HG02759 (cell line): ENCODE measurements around the gene PIP5K1B.
"Not testable (repeated sequence)": the region's sequence is repeated elsewhere in the genome, so short reads cannot be mapped to it uniquely, and the experiment has no call there.

Experiments
- ATAC-seq: cut with Tn5 transposase; IDR thresholded peaks from one replicate; pipeline ENCODE4 v1.9.1; 2021; ENCODE audit warnings: mild to moderate bottlenecking, moderate library complexity; ENCODE audit not compliant: unreplicated experiment

Gene PIP5K1B

DNA sequence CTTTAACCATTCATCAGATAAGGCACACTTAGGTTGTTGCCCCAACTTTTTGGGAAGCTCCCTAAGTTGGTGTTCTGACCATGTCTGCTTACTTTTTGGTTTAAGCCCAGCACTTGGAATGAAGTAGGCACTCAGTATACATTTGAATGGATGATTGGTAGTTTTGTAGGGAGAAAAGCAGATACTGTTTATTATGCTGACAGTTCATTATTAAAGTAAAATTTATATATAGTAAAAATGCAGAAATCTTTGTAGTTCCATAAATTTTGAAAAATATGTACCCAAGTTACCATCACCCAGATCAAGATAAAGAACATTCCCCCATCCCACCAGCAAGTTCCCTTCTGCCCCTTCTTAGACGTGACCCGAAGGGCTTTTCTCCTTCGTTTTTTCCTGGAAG lies 273.5 kb downstream of the PIP5K1B start:
- ATAC-seq, result no peak

DNA sequence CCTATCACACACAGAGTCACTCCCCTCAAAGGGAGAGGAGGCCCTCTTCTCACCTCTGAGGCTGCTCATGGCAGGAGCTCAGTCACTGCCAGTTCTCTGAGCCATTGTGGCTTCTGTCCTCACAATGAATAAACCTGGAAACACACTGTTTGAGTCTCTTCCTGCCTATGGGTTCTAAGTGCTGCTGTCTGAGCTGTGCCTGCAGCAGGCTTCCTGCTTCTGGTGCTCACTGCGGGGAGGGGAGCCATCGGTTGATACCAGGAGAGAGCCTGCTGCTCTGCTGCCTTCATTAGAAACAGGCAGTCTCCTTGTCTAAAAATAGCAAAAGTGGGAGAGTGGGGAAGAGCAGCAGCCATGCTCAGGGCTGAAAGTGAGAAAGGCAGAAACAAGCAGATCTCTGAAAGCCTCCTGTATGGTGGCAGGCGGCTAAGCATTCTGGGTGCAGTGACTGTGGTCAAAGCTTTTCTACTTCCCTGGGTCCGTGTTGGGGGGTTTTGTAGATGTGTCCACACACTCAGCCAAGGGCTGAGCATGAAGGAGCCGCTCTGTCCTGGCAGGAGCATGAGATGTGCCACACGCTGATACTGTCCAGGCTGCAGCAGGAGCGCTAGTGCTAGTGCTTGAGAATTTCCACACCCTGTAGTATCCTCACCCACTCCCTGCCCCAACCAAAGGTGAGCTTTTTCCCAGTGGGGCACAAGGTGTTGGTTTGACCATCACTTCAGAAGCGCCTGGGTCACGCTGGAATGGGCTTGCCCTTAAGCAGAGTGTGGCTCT lies 274.7 kb downstream of the PIP5K1B start:
- no peak for ATAC-seq

DNA sequence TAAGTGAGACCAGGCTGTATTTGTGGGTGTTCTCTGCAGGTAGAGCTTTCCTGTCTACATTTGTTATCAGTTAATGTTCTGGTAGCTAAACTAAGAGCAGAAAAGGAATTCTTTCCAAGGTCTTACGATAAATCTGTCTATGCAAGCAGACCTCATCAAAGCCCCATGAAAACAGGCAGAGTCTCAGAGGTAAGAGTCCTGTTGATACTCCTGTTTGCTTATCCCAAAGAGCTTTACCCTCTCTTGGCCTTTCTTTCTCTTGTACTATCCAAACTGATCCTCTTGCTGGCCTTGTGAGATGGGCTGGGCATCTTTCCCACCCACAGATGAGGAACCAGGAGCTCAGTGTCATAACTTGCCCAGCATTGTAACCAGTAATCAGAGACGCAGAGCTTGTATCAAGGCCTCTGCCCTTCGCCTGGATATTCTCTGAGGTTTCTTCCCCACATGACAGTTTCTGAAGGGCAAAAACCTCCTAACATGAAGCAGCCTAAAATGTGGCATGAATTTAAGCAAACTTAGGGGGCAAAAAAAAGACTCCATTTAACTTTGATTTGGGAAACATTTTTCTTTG lies 275.4 kb downstream of the PIP5K1B start:
- ATAC-seq, result no peak

DNA sequence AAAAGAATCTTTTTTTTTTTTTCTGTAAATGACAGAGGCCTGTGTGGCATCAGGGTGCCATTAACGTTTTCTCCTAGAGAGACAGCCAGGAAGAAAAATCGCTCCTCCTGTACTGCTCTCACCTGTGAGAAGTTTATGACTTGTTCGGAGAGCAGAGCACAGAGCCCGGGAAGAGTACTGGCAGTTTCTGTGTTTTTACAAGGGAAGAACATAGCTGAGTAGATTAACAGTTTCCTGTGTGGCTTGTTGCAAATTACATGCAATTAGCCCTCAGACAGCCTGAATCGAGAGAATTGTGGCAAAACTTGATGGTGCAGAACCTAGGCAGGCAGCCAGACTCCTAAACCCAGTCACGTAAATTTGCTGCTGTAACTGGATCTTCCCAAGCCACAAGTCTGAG lies 276.7 kb downstream of the PIP5K1B start:
- ATAC-seq, result peak; percentile 48

DNA sequence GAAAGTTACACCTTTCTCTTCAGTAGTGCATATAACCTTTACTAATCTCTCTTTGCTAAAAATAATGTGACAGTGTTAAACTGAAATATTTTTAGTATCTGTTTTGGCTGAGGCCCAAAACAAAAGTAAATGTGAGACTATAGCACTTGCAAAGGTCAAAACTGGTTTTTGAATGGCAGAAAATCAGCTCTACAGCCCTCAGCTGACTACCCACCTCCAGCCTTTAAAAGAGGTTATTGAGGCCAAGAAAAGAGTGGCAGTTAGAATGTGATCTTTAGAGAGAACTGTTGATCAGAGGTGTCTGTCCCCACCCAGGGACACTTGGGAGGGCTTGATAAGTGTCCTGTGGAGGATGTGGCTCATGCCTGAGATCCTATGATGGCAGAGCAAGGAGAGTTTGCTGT lies 278.0 kb downstream of the PIP5K1B start:
- peak; percentile 51 for ATAC-seq

DNA sequence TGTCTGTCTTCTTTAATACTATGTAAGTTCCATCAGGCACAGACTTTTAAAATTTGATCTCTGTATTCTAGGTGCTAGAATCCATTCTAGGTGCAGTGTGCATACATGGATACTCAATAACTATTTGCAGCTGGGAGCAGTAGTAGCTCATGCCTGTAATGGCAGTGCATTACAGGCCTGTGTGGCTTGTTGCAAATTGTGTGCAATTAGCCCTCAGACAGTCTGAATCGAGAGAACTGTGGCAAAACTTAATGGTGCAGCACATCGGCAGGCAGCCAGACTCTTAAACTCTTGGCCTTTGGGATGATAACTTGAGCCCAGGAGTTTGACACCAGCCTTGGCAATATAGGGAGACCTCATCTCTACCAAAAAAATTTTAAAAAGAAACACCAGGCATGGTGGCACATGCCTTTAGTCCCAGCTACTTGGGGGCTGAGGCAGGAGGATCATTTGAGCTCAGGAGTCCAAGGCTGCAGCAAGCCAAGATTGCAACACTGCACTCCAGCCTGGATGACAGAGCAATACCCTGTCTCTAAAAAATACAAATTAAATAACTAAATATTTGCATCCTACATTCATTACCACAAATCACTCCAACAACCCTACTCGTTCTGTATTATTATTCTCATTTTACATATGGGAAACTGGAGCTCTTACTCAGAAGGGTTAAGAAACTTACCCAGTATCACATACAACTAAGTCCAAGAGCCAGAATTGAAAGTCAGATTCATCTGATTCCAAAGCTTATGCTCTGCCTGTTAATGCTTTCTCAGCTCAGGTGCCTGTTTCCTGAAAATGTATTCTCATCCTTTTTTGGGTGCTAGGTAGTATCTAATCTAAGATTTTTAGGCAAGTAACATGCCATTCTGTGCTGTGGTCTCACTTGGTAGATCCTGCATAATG lies 278.7 kb downstream of the PIP5K1B start:
- no peak for ATAC-seq

DNA sequence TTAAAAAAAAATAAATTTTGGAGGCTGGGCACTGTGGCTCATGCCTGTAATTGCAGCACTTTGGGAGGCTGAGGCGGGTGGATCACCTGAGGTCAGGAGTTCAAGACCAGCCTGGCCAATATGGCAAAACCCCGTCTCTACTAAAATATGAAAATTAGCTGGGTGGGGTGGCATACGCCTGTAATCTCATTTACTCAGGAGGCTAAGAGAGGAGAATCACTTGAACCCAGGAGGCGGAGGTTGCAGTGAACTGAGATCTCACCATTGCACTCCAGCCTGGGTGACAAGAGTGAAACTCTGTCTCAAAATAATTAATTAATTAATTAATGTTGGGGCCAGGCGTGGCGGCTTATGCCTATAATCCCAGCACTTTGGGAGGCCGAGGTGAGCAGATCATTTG lies 281.9 kb downstream of the PIP5K1B start:
- not testable (repeated sequence) for ATAC-seq

DNA sequence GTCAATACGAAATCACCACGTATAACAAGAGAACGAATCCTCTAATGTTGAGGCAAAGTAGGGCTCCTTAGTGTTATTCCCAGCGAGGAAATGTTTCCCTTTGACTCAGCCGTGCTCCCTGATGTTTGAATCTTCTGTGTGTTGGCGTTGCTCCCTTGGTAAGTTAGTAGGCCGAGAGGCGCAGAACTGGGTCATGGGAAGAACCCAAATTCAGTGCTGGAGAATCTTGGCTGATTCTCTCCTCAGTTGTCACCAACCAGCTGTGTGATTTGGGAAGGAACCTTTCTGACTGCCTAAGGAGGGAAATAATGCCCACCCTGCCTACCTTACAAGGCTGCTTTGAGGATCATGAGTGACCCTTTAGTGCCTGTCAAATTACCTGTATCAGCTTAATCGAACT lies 286.4 kb downstream of the PIP5K1B start:
- ATAC-seq, result no peak

DNA sequence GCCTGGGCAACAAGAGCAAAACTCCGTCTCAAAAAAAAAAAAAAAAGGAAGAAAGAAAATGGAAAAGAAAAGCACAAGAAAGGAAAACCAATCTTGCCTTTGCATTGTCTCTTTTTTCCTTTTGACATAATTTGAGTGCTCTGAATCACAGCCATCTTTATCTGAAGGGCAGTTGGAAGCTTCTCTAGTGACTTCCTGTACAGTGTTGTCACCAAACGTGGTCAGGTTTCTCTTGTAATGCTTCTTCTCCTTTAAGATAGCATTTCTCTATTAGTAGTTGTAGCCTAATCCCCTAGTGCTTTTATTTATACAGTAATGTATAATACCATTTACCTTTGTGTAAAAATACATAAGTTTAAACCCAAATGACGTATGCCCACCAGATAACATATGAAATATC lies 290.7 kb downstream of the PIP5K1B start:
- ATAC-seq, result no peak

DNA sequence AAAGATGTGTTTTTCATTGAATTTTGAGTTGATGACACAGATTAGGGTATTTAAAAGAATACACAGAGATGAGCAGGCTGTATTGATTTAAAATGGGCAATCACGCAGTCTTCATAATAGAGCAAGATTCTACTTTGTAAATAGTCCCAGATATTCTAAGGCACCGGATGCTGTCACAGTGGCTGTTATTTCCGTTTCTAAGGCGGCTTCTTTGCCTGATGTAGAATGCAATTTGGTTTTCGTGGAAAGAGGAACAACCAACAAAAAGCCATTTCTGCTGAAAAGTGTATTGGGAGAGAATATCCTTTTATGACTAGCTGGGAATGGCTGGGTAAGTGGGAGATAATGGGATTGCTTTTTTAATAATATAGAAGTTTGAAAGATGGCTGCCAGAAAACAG lies 291.4 kb downstream of the PIP5K1B start:
- ATAC-seq, result no peak

DNA sequence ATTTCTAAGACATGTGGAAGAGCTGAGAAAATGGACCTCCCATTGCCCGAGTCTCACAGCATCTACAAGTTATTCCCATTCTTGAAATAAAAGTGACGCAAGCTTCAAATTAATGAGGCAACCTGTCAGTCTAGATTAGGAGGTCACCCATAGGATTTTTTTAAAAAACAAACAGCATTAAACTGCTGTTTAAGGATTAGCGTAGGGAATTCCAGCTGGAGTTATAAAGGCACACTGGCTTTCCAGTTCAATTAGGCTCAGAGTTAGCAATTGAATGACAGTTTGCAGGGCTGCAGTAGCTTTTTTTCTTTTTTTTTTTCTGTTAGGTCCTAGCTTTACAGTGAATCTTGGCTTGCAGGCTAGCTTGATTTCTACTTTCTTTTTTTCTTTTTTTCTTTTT lies 292.6 kb downstream of the PIP5K1B start:
- ATAC-seq, result no peak

DNA sequence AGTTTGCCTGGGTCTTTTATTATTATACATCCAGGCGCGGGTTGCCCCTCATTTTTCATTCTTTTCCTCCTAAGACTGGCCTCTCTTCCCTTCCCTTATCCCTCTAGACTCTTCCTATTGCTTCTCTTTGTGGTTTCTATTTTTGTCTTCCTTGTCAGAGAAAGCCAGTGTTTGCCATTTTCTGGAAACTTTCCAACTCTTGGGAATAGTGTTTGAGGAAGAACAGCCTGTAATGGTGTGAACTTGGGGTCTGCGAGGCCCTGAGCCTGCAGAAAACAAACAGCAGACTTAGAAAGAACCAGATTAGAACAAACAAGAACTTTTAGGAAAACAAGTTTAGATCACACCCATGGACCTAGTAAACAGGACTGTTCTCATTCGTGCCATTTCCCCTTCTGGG lies 293.3 kb downstream of the PIP5K1B start:
- ATAC-seq, result no peak

DNA sequence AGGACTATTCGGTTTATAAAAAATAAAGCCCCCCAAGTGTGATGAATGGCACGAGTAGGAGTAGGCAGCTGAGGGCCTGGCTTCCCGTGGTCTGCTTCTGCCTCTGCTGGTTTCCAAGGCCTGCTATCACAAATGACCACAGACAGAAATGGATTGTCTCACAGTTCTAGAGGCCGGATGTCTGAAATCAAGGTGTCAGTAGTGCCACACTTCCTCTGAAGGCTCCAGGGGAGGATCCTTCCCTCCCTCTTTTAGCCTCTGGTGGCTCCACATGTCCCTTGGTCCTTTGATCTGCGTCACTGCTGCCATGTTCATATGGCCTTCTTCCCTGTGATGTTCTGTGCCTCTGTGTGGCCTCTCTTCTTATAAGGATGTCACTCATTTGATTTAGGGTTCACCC lies 293.8 kb downstream of the PIP5K1B start:
- no peak for ATAC-seq

DNA sequence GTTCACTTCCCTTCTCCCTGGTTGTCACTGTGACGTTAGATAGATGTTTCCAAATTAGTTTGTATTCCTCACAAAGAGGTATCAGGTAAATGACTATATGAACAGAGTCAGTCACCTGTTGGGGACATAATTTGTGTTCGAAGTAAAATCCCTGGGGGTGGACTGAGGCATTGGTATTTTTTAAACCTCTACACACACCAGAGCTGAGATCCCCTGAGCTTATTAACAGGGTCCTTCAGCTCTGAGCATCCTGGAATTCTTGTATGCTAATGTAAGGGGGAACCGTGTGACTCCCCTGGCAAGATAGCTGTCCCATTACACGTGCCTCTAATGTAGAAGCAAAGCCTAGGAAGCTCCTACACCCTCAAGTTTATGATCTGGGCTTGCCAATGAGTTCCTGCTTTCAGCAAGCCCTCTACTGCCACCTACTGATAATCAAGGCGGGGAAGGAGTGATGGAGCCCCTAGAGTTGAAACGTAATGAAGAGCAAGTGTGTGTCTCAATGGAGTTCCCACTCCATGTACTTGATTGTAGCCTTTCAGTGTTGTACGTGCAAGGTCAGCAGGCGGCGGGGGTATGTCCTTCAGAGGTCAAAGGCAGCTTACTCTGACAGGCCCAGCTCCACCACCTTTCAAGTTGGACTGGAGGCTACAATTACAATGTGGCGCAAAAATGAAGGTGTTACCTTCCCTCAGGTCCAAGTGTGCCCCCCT lies 294.5 kb downstream of the PIP5K1B start:
- ATAC-seq, result peak; percentile 87

DNA sequence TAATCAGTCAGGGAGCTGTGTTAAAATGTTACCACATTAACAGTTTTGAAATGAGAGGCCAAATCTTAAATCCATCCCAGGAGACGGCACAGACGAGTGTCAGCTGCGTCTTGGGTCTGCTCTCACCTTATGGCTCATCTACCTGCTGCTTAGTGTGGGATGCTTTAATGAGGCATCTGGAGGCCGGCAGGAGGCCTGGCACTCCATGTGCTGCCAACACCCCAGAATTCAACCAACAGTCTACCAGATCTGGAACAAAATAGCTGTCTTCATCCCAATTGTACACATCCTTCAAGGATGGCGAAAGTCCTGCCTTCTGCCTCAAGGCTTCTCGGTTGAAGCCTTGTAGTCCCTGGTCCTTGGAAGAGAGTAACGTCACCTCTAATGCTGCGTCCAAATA lies 296.9 kb downstream of the PIP5K1B start:
- ATAC-seq, result no peak

DNA sequence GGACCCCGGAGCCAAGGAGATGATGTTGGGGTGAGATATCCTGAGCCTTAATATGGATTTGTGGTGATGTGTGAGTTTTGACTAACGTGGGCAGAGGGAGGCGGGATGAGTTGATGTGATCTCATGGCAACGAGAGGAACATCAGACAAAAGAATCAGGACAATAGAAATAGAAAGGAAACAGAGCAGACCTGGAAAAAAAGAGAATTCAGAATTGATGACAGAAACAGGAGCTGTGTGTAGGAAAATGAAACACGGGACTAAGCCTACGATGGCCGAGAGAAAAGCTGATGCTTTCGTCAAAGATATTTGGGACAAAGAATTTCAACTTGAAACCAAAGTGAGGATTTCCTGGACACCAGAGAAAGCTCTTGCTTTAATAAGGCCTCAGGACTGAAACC lies 298.0 kb downstream of the PIP5K1B start:
- ATAC-seq, result no peak

DNA sequence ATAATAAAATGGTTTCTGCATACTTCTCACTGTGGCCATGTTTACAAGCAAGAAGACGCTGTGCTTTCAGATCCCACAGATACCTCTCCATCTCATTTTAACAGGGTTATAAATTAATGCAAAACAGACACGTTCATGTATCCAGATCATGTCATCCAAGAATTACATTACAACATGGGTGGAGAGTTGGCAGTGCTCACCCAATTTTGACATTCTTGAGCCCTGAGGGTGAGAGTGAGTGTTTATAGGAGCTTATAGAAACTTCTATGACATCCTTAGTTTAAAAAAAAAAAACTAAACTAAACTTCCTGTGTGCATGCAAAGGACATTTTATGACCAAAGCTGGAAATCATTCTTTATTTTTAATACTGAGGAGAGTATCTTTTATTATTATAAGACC lies 299.8 kb downstream of the PIP5K1B start:
- ATAC-seq, result no peak

DNA sequence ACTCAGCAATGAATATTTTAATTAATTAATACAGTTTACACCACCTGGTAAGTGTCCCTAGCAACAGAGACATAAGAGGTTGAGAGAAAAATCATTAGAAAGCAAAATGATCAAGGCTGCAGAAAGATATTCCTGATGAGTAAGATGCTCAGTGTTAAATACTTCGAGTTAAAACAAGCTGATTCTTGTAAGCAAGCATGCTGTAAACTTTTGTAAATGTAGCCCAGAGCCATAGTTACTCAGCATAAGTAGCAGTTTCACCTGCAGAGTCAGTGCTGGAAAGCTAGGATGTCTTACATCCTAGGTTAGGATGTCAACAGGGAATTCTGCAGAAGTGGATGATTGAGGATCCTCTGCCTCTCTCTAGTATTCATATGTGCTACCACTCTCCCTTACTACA lies 304.7 kb downstream of the PIP5K1B start:
- no peak for ATAC-seq

DNA sequence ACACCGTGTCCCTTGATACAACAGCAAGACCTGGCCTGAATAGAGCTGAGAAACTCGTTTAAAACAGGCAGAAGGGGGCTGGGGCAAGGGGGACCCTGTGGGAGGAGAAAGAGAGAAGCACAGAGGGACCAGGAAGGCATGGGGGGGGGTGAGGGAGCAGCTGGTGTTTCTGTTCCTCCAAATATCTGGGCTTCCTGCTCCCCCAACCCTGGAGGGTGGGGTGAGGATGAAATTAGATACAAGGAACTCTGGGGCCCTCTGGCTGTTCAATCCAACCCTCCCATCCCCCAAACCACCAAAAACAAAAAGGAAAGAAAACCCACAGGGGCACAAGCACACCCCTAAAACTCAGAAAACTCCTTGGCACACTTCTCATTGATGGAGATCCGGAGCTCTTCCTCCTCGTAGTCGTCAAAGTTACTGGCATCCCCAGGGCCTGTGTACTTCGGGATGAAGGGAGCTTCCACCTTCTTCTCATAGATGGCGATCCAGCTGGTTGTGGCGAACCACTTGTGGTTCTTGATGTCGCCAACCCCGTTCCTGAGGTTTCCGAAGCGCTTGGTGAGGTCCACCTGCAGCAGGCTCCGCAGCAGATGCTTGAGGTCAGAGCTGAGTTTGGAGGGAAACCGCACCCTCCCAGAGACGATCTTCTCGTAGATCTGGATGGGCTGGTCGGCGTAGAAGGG lies 307.8 kb downstream of the PIP5K1B start:
- ATAC-seq, result no peak

DNA sequence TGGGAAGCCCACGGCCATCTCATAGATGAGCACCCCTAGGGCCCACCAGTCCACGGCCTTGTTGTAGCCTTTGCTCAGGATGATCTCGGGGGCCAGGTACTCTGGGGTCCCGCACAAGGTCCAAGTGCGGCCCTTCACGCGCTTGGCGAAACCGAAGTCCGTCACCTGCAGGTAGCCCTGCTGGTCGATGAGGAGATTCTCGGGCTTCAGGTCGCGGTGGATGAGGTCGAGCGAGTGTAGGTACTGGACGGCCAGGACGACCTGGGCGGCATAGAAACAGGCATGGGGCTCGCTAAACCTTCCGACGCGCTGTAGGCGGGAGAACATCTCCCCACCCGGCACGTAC lies 308.3 kb downstream of the PIP5K1B start:
- no peak for ATAC-seq

DNA sequence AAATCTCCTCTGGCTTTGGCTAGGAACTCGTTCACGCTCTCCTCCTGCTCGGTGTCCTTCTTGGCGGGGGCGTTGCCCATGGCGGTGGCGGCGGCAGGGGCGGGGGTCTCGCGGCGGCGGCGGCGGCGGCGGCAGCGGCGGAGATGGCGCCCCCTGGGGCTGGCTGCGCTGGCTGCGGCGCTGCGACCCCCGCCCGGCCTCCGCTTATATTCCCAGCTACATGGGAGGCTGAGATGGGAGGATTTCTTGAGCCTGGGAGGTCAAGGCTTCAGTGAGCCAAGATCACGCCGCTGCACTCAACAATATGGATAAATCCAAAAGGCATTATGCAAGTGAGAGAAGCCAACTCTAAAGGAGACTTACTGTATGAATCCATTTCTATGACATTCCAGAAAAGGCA lies 309.0 kb downstream of the PIP5K1B start, which contains the start of gene PRKACG:
Gene PRKACG, minus strand, starts transcription at position 101 of the 400 bp plus-strand sequence. Its CDS starts 21 bp downstream, at position 80.
- ATAC-seq, result no peak
